DOHH2 (cell line): ENCODE results near the gene IFITM2.
"Not testable (repeated sequence)": the region's sequence is repeated elsewhere in the genome, so short reads cannot be mapped to it uniquely, and the experiment has no call there.

Experiments used
- CTCF ChIP-seq: fragments of 200-600 bp; sonication (generic); IDR thresholded peaks from one replicate; pipeline ENCODE4 v1.5.1; 2014; ENCODE audit warnings: antibody characterized with exemption, mild to moderate bottlenecking, low read depth, low read length; ENCODE audit not compliant: poor library complexity, severe bottlenecking
- EZH2phosphoT487 ChIP-seq: fragments of 200-600 bp; sonication (generic); IDR thresholded peaks from 2 replicates; pipeline ENCODE4 v1.6.1; 2017; ENCODE audit warnings: borderline replicate concordance, mild to moderate bottlenecking, antibody characterized with exemption, low read length, moderate library complexity, mixed read lengths

- TF ChIP-seq CTCF, EZH2phosphoT487: not testable (repeated sequence)
Measured at GRCh38 chr11:286977-287820, 20.4 kb upstream of the IFITM2 start.
